ENCODE data around the gene ABTB1. TPM values are rescaled to one million over a fixed set of nuclear protein-coding genes. Genes with fewer than 3 reads are reported as not detected.

The ABTB1 gene
- total RNA-seq (130 TPM), polyA plus RNA-seq (100 to 1,000 TPM; 120 to 129 (median 121) TPM)

DNA sequence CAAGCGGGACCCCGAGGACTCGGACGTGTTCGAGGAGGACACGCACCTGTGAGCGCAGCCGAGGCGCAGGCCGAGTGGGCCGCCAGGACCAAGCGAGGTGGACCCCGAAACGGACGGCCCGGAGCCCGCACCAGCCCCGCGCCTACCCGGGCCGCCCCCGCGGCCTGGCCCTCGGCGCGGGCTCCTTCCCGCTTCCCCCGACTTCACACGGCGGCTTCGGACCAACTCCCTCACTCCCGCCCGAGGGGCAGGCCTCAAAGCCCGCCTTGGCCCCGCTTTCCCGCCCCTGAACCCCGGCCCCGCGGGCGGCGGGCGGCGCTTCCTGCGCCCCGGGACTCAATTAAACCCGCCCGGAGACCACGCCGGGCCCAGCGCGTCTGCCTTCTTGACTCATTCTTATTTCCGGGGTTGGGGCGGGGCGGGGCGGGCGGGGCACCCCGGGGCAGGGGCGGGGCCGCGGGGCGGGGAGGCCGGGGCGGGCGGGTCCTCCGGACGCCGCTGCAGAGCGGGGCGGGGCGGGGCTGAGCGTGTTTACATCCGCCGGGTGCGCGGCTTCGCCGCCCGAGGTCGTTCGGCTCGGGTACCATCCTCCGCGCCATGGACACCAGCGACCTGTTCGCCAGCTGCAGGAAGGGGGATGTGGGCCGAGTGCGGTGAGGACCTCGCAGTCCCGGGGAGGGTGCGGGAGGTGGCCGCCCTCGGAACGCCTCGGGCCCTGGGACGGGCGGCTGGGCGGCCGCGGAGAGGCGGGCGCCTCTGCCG lies at the start of gene ABTB1:
TSS of gene ABTB1 (plus strand) at position 524 of the 762 bp plus-strand sequence. CDS start at position 598, 74 bp downstream.
- peak; percentile 85 to 88 for ATAC-seq (ENCODE audit: low read depth in 2 of 2)
- Mint-ChIP-seq H3K27me3 (no peaks in the 10 kb centered on the region), H3K27ac (peak within 1 kb of the TSS; percentile 95 to 98 (median 97)), H3K4me1 (peaks cover 0 to 41% (median 13%) of the 10 kb centered on the region in 4 donors), H3K4me3 (peak within 1 kb of the TSS; percentile 93 to 96 (median 94)), H3K9me3 (peaks cover 0 to 1% (median 0%) of the 10 kb centered on the region in 7 donors), H3K36me3 (peaks cover 12% of the 10 kb centered on the region)
- H3K9me3 ChIP-seq (ENCODE audit: control insufficient read depth in 2 of 2, low read length in 2 of 2) = no peaks in the 10 kb centered on the region
- H3K4me1 ChIP-seq (ENCODE audit: control insufficient read depth, insufficient read depth, low read length, poor library complexity, severe bottlenecking) = peaks cover 35% of the 10 kb centered on the region
- peak within 1 kb of the TSS; percentile 59 for H3K4me3 ChIP-seq (ENCODE audit: low read depth, low read length)
- peak; percentile 81 to 91 (median 86) for DNase-seq
- peaks cover 10% of the 10 kb centered on the region for H3K36me3 ChIP-seq (ENCODE audit: control insufficient read depth, insufficient read depth, low read length)
- H3K27ac ChIP-seq (ENCODE audit: insufficient read depth, low read length, poor library complexity, severe bottlenecking) = peak within 1 kb of the TSS; percentile 86
- no peaks in the 10 kb centered on the region for H3K27me3 ChIP-seq (ENCODE audit: control insufficient read depth, insufficient read depth, low read length)

DNA sequence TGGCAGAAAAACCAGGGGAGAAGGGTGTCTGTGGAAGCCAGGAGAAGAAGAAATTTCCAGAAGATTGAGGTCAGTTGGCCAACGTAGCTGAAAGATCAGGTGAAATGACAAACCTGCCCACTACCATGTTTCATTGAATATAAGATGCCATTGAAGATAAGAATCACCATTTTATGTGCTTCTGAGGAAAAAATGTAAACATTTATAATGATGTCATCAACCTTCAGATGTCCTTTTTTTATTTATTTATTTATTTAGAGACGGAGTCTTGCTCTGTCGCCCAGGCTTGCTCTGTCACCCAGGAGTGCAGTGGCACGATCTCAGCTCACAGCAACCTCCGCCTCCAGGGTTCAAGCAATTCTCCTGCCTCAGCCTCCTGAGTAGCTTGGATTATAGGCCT lies 48.7 kb upstream of the ABTB1 start:
- Histone ChIP-seq H3K4me1 (ENCODE audit: control insufficient read depth, insufficient read depth, low read length, poor library complexity, severe bottlenecking) (no peaks in the 10 kb centered on the region), H3K27ac (ENCODE audit: insufficient read depth, low read length, poor library complexity, severe bottlenecking) (no peak overlapping the region), H3K9me3 (ENCODE audit: control insufficient read depth in 2 of 2, low read length in 2 of 2) (no peaks in the 10 kb centered on the region), H3K36me3 (ENCODE audit: control insufficient read depth, insufficient read depth, low read length) (peaks cover 5% of the 10 kb centered on the region), H3K27me3 (ENCODE audit: control insufficient read depth, insufficient read depth, low read length) (peaks cover 6% of the 10 kb centered on the region), H3K4me3 (ENCODE audit: low read depth, low read length) (no peak overlapping the region)
- H3K36me3 Mint-ChIP-seq = peaks cover 10% of the 10 kb centered on the region
- H3K27me3 Mint-ChIP-seq = peaks cover 16% of the 10 kb centered on the region
- no peak for DNase-seq
- no peak overlapping the region for H3K4me3 Mint-ChIP-seq
- peaks cover 0 to 11% (median 6%) of the 10 kb centered on the region in 4 donors for H3K4me1 Mint-ChIP-seq
- no peak for ATAC-seq (ENCODE audit: low read depth in 2 of 2)
- H3K27ac Mint-ChIP-seq = no peak overlapping the region
- H3K9me3 Mint-ChIP-seq = peaks cover 0 to 2% (median 0%) of the 10 kb centered on the region in 7 donors

DNA sequence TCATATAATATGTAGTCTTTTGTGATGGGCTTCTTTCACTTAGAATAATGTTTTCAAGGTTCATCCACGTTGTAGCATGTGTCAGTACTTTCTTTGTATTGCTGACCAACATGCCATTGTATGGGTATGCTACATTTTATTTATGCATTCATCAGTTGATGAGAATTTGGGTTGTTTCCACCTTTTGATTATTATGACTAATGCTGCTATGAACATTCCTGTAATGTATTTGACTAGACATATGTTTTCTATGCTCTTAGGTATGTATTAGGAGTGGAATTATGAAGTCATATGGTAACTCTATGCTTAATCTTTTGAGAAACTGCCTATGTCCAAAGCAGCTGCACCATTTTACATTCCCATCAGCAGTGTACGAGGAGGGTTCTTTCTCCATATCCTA lies 46.9 kb upstream of the ABTB1 start:
- Histone ChIP-seq H3K4me3 (ENCODE audit: low read depth, low read length) (no peak overlapping the region), H3K4me1 (ENCODE audit: control insufficient read depth, insufficient read depth, low read length, poor library complexity, severe bottlenecking) (peaks cover 13% of the 10 kb centered on the region), H3K27ac (ENCODE audit: insufficient read depth, low read length, poor library complexity, severe bottlenecking) (no peak overlapping the region), H3K36me3 (ENCODE audit: control insufficient read depth, insufficient read depth, low read length) (peaks cover 5% of the 10 kb centered on the region), H3K27me3 (ENCODE audit: control insufficient read depth, insufficient read depth, low read length) (peaks cover 15% of the 10 kb centered on the region), H3K9me3 (ENCODE audit: control insufficient read depth in 2 of 2, low read length in 2 of 2) (no peaks in the 10 kb centered on the region)
- peaks cover 5% of the 10 kb centered on the region for H3K36me3 Mint-ChIP-seq
- H3K4me3 Mint-ChIP-seq = no peak overlapping the region
- ATAC-seq (ENCODE audit: low read depth in 2 of 2) (no peak), DNase-seq (no peak)
- peaks cover 0 to 3% (median 0%) of the 10 kb centered on the region in 7 donors for H3K9me3 Mint-ChIP-seq
- H3K27ac Mint-ChIP-seq = no peak overlapping the region
- H3K27me3 Mint-ChIP-seq = peaks cover 30% of the 10 kb centered on the region
- H3K4me1 Mint-ChIP-seq = peaks cover 0 to 24% (median 17%) of the 10 kb centered on the region in 4 donors

DNA sequence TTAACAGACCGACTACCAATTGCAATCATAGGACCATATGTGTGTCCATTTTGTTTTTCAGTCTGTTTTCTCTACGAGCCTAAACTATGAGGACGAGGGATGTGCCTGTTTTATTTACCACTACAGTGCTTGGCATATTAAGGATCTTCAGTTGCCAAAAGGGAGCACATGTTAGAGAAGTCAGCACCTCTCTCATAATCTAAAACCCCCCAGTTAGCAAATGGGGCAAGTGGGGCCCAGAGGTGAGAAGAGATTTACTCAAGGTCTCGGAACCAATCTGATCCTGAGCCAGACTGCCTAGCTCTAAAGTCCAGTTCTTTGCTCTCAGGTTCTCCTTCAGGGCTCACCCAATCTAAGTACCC lies 44.3 kb upstream of the ABTB1 start:
- ATAC-seq (ENCODE audit: low read depth in 2 of 2) = no peak
- H3K27me3 Mint-ChIP-seq = peaks cover 47% of the 10 kb centered on the region
- peak overlapping the region in 2 of 3 donors; percentile 27 to 58 for H3K27ac Mint-ChIP-seq

DNA sequence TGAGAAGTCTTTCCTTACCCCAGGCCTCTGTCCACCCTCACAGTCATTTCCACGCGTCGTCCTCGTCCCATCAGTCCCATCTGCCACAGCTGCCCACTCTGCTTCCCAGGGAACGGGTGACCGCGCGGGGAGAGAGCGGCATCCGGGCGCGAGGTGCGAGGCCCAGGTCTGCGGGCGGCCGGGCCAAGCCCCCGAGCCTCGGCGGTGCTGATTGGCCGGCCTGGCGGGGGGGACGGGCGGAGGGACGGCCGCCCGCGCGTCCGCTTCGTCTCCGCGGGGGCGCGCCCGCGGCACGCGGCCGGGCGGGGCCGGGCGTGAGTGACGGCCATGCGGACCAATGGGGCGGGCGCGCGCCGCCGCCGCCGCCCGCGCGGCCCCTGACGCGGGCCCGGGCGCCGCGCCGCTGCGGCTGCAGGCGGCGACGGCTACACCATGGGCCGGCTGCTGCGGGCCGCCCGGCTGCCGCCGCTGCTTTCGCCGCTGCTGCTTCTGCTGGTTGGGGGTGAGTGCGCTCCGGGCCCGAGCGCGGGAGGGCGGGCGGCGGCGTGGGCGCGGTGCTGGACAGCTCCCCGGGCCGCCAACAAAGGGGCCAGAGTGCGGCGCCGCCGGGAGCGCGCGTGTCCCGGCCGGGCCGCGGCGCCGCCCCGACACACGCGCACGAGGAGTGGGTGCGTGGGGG lies 43.8 kb upstream of the ABTB1 start, which contains the start of gene PODXL2:
TSS of gene PODXL2 (plus strand) at position 398 of the 679 bp plus-strand sequence. CDS start at position 433, 35 bp downstream.
- Histone ChIP-seq H3K4me1 (ENCODE audit: control insufficient read depth, insufficient read depth, low read length, poor library complexity, severe bottlenecking) (peaks cover 13% of the 10 kb centered on the region), H3K4me3 (ENCODE audit: low read depth, low read length) (peak within 1 kb of the TSS; percentile 48), H3K36me3 (ENCODE audit: control insufficient read depth, insufficient read depth, low read length) (no peaks in the 10 kb centered on the region), H3K9me3 (ENCODE audit: control insufficient read depth in 2 of 2, low read length in 2 of 2) (no peaks in the 10 kb centered on the region), H3K27me3 (ENCODE audit: control insufficient read depth, insufficient read depth, low read length) (peaks cover 24% of the 10 kb centered on the region), H3K27ac (ENCODE audit: insufficient read depth, low read length, poor library complexity, severe bottlenecking) (no peak within 1 kb of the TSS)
- Mint-ChIP-seq H3K27me3 (peaks cover 52% of the 10 kb centered on the region), H3K4me1 (peaks cover 0 to 28% (median 22%) of the 10 kb centered on the region in 4 donors), H3K4me3 (peak within 1 kb of the TSS; percentile 83 to 93 (median 91)), H3K27ac (peak within 1 kb of the TSS; percentile 58 to 86 (median 76)), H3K36me3 (no peaks in the 10 kb centered on the region), H3K9me3 (peaks cover 0 to 3% (median 1%) of the 10 kb centered on the region in 7 donors)
- peak; percentile 29 to 35 for ATAC-seq (ENCODE audit: low read depth in 2 of 2)
- DNase-seq = peak in 2 of 3 donors; percentile 8 to 32

More for the DNA sequence above, 44.3 kb upstream of the ABTB1 start:
- Mint-ChIP-seq H3K4me3 (peak overlapping the region; percentile 83 to 92 (median 90)), H3K36me3 (no peaks in the 10 kb centered on the region), H3K9me3 (peaks cover 0 to 3% (median 0%) of the 10 kb centered on the region in 7 donors), H3K4me1 (peaks cover 0 to 28% (median 21%) of the 10 kb centered on the region in 4 donors)
- H3K27ac ChIP-seq (ENCODE audit: insufficient read depth, low read length, poor library complexity, severe bottlenecking) = no peak overlapping the region
- H3K4me1 ChIP-seq (ENCODE audit: control insufficient read depth, insufficient read depth, low read length, poor library complexity, severe bottlenecking) = peaks cover 13% of the 10 kb centered on the region
- peaks cover 24% of the 10 kb centered on the region for H3K27me3 ChIP-seq (ENCODE audit: control insufficient read depth, insufficient read depth, low read length)
- H3K4me3 ChIP-seq (ENCODE audit: low read depth, low read length) = no peak overlapping the region
- no peaks in the 10 kb centered on the region for H3K36me3 ChIP-seq (ENCODE audit: control insufficient read depth, insufficient read depth, low read length)
- DNase-seq = no peak
- H3K9me3 ChIP-seq (ENCODE audit: control insufficient read depth in 2 of 2, low read length in 2 of 2) = no peaks in the 10 kb centered on the region

DNA sequence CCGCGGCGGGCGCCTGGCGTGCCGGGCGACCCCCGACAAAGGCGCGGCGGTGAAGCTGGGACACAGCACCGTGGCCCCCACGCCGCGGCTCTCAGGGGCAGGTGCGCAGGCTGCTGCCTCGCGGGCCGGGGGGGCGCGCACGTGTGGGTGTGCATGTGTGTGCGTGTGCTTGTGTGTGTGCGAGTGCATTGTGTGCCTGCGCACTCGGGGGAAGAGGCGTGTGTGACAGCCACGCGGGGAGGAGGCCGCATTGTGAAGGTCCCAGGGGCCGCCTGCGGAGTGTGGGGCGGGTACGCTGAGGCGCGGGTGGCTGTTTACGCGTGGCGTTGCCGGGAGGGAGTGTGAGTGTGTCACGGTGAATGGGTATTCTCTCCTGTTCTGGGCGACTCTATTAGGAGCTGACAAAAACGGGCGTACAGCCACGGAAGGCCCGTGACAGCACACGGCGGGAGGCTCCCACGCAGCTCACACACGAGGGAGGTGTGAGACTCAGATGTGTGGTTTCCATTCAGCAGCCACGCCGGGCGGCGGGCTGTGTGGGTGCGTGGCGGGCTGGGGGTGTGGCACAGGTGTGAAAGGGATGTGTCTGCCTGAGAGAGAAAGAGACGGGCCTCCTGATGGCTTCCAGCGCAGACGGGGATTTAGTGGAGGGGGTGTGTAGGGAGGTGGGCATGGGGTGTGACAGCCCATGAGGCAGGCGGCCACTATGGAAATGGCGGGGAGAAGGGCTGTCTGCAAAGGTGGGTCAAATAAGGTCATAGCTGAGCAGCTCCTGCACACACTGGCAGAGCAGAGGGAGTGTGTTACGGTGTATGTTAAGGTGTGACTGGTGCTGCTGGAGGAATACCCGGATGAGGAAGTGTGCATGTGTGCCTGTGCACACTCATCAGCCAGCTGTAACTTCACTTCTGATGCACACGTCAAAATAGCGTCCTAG lies 43.0 kb upstream of the ABTB1 start:
- Mint-ChIP-seq H3K36me3 (no peaks in the 10 kb centered on the region), H3K27ac (peak overlapping the region in 2 of 3 donors; percentile 76 to 86), H3K9me3 (peaks cover 0 to 3% (median 1%) of the 10 kb centered on the region in 7 donors), H3K4me3 (peak overlapping the region; percentile 81 to 93 (median 90)), H3K27me3 (peaks cover 54% of the 10 kb centered on the region), H3K4me1 (peaks cover 0 to 28% (median 22%) of the 10 kb centered on the region in 4 donors)
- Histone ChIP-seq H3K4me3 (ENCODE audit: low read depth, low read length) (peak overlapping the region; percentile 48), H3K9me3 (ENCODE audit: control insufficient read depth in 2 of 2, low read length in 2 of 2) (no peaks in the 10 kb centered on the region), H3K27ac (ENCODE audit: insufficient read depth, low read length, poor library complexity, severe bottlenecking) (no peak overlapping the region), H3K36me3 (ENCODE audit: control insufficient read depth, insufficient read depth, low read length) (no peaks in the 10 kb centered on the region), H3K4me1 (ENCODE audit: control insufficient read depth, insufficient read depth, low read length, poor library complexity, severe bottlenecking) (peaks cover 13% of the 10 kb centered on the region), H3K27me3 (ENCODE audit: control insufficient read depth, insufficient read depth, low read length) (peaks cover 24% of the 10 kb centered on the region)
- DNase-seq = peak; percentile 7 to 41 (median 26)
- peak; percentile 45 to 49 for ATAC-seq (ENCODE audit: low read depth in 2 of 2)
